ENCODE results near the gene STAT6.

DNA sequence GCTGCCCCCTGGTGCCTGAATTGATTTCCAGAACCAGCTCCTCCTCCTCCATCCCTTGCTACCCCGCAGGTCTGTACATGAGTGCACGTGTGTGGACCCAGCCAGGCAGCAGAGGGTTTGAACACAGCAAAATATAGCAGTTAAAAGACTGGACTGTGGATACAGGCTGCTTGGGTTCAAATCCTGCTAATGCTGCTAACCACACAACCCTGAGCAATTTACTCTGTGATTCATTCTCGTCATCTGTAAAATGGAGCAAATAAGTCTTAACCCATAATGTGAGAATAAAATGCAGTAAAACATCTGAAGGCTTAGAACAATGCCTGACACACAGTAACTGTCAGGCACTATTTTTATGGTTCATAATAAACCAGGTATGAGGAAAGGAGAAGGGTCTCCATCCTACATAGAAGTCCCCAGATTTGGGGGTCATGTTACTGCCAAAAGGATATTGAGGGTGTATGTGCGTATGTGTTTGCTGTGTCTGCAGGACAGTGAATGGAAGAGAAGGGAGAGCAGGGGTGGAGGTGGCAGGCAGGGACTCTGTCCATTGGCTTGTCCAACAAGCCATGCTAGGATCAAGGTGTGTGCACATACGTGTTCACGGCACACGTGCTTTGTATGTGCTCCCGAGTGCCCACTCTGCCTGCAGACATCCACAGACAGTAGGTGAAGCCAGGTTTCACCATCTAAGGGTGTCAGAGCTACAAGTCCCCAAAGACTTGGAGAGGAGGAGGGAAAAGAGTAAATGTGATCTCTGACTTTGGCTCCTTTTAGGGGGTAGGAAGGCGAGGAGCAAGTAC, 1.5 kb upstream of the STAT6 start:
- no peak for TF ChIP-seq POLR2A (IDR thresholded peaks at IDR 0.05)
- TF ChIP-seq, protein P1, sequence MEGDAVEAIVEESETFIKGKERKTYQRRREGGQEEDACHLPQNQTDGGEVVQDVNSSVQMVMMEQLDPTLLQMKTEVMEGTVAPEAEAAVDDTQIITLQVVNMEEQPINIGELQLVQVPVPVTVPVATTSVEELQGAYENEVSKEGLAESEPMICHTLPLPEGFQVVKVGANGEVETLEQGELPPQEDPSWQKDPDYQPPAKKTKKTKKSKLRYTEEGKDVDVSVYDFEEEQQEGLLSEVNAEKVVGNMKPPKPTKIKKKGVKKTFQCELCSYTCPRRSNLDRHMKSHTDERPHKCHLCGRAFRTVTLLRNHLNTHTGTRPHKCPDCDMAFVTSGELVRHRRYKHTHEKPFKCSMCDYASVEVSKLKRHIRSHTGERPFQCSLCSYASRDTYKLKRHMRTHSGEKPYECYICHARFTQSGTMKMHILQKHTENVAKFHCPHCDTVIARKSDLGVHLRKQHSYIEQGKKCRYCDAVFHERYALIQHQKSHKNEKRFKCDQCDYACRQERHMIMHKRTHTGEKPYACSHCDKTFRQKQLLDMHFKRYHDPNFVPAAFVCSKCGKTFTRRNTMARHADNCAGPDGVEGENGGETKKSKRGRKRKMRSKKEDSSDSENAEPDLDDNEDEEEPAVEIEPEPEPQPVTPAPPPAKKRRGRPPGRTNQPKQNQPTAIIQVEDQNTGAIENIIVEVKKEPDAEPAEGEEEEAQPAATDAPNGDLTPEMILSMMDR (IDR thresholded peaks at IDR 0.05), result peak in 1 of 4 experiments; percentile 82
